Measurements from ENCODE around the gene SIN3B.

DNA sequence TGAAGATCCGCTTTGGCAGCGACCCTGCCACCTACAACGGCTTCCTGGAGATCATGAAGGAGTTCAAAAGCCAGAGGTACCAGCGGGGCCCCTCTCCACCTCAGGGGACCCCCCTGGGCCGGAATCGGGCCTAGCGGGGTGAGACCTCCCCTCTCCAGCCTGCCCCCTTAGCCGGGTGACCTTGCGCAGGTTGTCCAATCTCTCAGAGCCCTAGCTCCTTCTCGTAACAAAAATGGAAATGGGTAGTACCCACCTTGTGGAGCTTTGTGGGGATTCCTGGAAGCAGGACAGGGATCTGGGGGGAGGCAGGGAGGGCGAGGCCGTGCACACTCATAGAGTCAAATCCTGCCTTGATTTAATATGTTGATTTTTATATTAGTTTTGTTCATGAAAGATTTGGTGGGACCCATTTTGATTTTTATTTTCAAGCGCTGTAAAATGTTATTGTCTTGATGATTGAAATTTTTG is 658 bp downstream of the SIN3B start:
- TF ChIP-seq HDGF (IDR thresholded peaks at IDR 0.05; ENCODE audit: borderline replicate concordance) (no peak), SP1 (IDR thresholded peaks at IDR 0.05) (no peak), LEF1 (IDR thresholded peaks at IDR 0.05; ENCODE audit: borderline replicate concordance) (no peak), TARDBP (IDR thresholded peaks at IDR 0.05) (no peak), CTBP1 (IDR thresholded peaks at IDR 0.05; ENCODE audit: borderline replicate concordance) (no peak), FOXA1 (IDR thresholded peaks at IDR 0.05) (no peak), FOXM1 (IDR thresholded peaks at IDR 0.05; ENCODE audit: borderline replicate concordance) (no peak)
- TF ChIP-seq, protein P1, sequence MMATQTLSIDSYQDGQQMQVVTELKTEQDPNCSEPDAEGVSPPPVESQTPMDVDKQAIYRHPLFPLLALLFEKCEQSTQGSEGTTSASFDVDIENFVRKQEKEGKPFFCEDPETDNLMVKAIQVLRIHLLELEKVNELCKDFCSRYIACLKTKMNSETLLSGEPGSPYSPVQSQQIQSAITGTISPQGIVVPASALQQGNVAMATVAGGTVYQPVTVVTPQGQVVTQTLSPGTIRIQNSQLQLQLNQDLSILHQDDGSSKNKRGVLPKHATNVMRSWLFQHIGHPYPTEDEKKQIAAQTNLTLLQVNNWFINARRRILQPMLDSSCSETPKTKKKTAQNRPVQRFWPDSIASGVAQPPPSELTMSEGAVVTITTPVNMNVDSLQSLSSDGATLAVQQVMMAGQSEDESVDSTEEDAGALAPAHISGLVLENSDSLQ (IDR thresholded peaks at IDR 0.05), result no peak
